Lung (tissue), 12 donors: ENCODE data around the gene ACOX1. TPM values are rescaled to one million over a fixed set of nuclear protein-coding genes. Genes with fewer than 3 reads are reported as not detected.

ENCODE experiments used
- ATAC-seq: fragments of 200-7000 bp; cut with Tn5 transposase; one replicate; pipeline ENCODE4 v1.9.1; 2020; ENCODE audit warnings: moderate number of reproducible peaks; ENCODE audit not compliant: insufficient read depth, low FRiP score
- DNase-seq, 3 donors: peaks; one replicate each; pipeline ENCODE4 v3.0.0-alpha.2; 2013 to 2017
- H3K27ac ChIP-seq, 2 donors: one replicate each; pipeline ENCODE4 v1.5.1; 2013; ENCODE audit warnings: mild to moderate bottlenecking in 2 of 2, moderate library complexity in 2 of 2, control low read depth in 1 of 2, inconsistent platforms in 1 of 2, low read depth in 1 of 2, low read length in 1 of 2
- H3K27me3 ChIP-seq, 3 donors: one replicate each; pipeline ENCODE4 v1.5.1; 2013; ENCODE audit warnings: low read length in 2 of 3; ENCODE audit not compliant: control insufficient read depth in 3 of 3, insufficient read depth in 3 of 3
- H3K36me3 ChIP-seq, 4 donors: one replicate each; pipeline ENCODE4 v1.5.1; 2013; ENCODE audit warnings: low read length in 4 of 4, mild to moderate bottlenecking in 1 of 4, moderate library complexity in 1 of 4; ENCODE audit not compliant: control insufficient read depth in 4 of 4, insufficient read depth in 4 of 4
- H3K4me1 ChIP-seq, 5 donors: one replicate each; pipeline ENCODE4 v1.5.1; 2013; ENCODE audit warnings: low read length in 5 of 5, mild to moderate bottlenecking in 2 of 5, moderate library complexity in 1 of 5; ENCODE audit not compliant: control insufficient read depth in 5 of 5, insufficient read depth in 5 of 5
- H3K4me3 ChIP-seq: one replicate; pipeline ENCODE4 v1.5.1; 2013; ENCODE audit warnings: mild to moderate bottlenecking, control low read depth, moderate library complexity
- H3K9ac ChIP-seq, 2 donors: one replicate each; pipeline ENCODE4 v1.5.1; 2013; ENCODE audit warnings: low read length in 2 of 2, control low read depth in 1 of 2; ENCODE audit not compliant: insufficient read depth in 1 of 2
- H3K9me3 ChIP-seq, 4 donors: one replicate each; pipeline ENCODE4 v1.5.1; 2013; ENCODE audit warnings: low read length in 3 of 4, mild to moderate bottlenecking in 1 of 4, moderate library complexity in 1 of 4; ENCODE audit not compliant: control insufficient read depth in 4 of 4, insufficient read depth in 3 of 4
- CTCF ChIP-seq: IDR thresholded peaks from 2 replicates; pipeline ENCODE4 v1.5.1; 2012; ENCODE audit warnings: mild to moderate bottlenecking; ENCODE audit errors: control extremely low read depth, extremely low read depth
- WGBS, 2 donors: extraction: QIAGEN DNeasy Blood & Tissue Kit; methylation state at CpG; one replicate each; pipeline ENCODE4 v1.1.7; 2013; 5-methylcytosine and 5-hydroxymethylcytosine counted together
- polyA plus RNA-seq, 2 donors: library from polyadenylated mRNA; stranded (reverse); fragments of 200-250 nt; gene quantifications; one replicate each; pipeline ENCODE4 v1.2.1, GENCODE V29; 2013
- total RNA-seq, 2 donors: library from RNA; depleted of rRNA in 1 of 2; stranded (reverse); fragments of >200 nt in 1 of 2; gene quantifications; one replicate each; pipeline ENCODE4 v1.2.1, GENCODE V29; 2014 to 2021
- donor health status: control.
- donor health status: control.
- donor health status: Bipolar disorder and iron deficiency.
- donor health status: healthy.
- donor health status: DM: yes; HTN: yes; CAD: no.

Gene ACOX1
- total and polyA plus RNA-seq, 4 donors = 19.9 to 80.1 (median 45.9) TPM

DNA sequence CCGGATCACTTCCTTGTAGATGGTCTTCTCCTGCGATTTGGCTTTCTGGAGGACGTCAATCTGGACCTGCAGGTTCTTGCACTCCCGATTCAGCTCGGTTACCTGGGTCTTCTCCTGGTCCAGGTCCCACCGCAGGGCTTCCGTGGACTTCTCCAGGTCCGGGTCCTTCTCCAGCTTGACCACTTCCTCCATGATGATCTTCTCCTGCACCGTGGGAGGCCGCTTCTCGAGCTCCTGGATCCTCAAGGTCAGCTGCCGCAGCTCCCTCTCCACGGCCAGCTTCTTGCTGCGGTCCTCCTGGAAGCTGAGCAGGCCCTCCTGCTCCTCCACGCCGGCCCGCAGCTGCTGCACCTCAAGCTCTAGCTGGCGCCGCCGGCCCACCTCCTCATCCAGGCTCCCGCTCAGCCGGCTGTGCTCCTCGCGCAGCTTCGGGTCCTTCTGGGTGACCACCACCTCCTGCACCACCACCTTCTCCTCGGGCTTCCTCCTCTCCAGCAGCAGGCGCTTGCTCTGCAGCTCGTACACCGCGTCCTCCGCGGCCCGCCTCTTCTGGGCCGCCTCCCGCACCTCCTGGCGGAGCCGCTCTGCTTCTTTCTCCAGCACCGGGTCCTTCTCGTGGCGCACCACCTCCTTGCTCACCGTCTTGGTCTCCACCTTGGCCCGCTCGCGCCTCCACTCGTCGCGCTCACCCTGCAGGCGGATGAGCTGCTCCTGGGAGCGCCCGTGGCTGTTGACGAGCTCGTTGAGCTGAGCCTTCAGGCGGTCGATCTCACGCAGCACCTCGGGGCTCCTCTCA is 29.9 kb upstream of the ACOX1 start:
- no peak for ATAC-seq
- H3K36me3 ChIP-seq = peaks cover 0 to 13% (median 0%) of the 10 kb centered on the region in 4 donors
- WGBS, 2 donors = 94% methylated on average over 56 of the region's 56 CpGs
- H3K9ac ChIP-seq = no peak overlapping the region
- no peaks in the 10 kb centered on the region for H3K4me1 ChIP-seq
- no peaks in the 10 kb centered on the region for H3K9me3 ChIP-seq
- H3K27me3 ChIP-seq = no peaks in the 10 kb centered on the region
- TF ChIP-seq CTCF = no peak
- no peak overlapping the region for H3K4me3 ChIP-seq
- DNase-seq = no peak
- no peak overlapping the region for H3K27ac ChIP-seq

GRCh38 chr17:76008208-76008607 is 29.2 kb upstream of the ACOX1 start:
- no peak for DNase-seq
- no peaks in the 10 kb centered on the region for H3K4me1 ChIP-seq
- no peak overlapping the region for H3K27ac ChIP-seq
- no peak for TF ChIP-seq CTCF
- no peak overlapping the region for H3K9ac ChIP-seq
- 96% methylated on average over 35 to 36 of the region's 36 CpGs for WGBS, 2 donors
- no peaks in the 10 kb centered on the region for H3K9me3 ChIP-seq
- no peaks in the 10 kb centered on the region for H3K27me3 ChIP-seq
- H3K4me3 ChIP-seq = no peak overlapping the region
- peaks cover 0 to 13% (median 0%) of the 10 kb centered on the region in 4 donors for H3K36me3 ChIP-seq
- no peak for ATAC-seq

- H3K36me3 ChIP-seq = peaks cover 0 to 13% (median 0%) of the 10 kb centered on the region in 4 donors
- no peak for TF ChIP-seq CTCF
- 89 to 91% methylated on average over 16 of the region's 16 CpGs for WGBS, 2 donors
- no peaks in the 10 kb centered on the region for H3K27me3 ChIP-seq
- H3K27ac ChIP-seq = no peak overlapping the region
- H3K4me1 ChIP-seq = no peaks in the 10 kb centered on the region
- no peaks in the 10 kb centered on the region for H3K9me3 ChIP-seq
- no peak overlapping the region for H3K4me3 ChIP-seq
- no peak for DNase-seq
- no peak overlapping the region for H3K9ac ChIP-seq
- ATAC-seq = no peak
Observed at GRCh38 chr17:76007850-76008165, 28.8 kb upstream of the ACOX1 start.
